KBM-7 (cell line): Measurements from ENCODE around the gene EPAS1.
"Not testable (repeated sequence)": the region's sequence is repeated elsewhere in the genome, so short reads cannot be mapped to it uniquely, and the experiment has no call there.

Experiments used
- DNase-seq: peaks from one replicate; pipeline ENCODE4 v3.0.0-alpha.2; 2015
- in situ Hi-C: fragments of 300-500 bp; cut with MboI; formaldehyde crosslinking; loops from 2 replicates; pipeline ENCODE4 v1.14.3; 2020; ENCODE audit warnings: low sequenced_read_pairs, low pct_unique_long_range_greater_than_20kb, mixed read lengths

Gene EPAS1

DNA sequence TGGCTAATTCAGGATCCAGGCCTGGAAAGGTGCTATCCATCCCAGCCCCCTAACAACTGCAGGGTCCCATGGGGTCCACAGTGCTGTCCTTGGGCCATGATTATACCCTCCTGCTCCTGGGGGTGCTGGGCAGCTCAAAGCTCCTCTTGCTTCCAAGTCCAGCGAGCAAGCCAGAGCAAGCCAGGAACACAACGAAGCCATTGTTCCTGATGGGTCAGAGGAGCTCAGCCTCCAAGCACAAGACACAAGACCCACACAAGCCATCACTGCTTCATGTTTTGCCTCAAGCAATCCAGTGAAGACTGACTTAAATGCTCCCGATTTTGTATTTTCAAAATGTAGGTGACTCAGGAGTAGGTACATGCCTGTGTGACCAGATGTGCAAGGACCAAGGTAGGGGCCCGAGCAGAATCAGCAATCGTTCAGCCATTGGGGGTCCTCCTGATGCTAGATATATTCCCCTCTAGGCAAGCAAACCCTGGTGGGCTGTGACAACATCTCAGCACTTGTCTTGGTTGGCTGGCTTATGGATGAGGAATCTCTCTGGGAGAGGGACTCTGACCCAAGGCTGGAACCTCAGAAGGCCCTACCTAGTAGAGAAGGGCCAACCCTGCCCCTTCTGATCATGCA lies 90.8 kb downstream of the EPAS1 start:
- no peak for DNase-seq
- in situ Hi-C loops, result no loop called here

DNA sequence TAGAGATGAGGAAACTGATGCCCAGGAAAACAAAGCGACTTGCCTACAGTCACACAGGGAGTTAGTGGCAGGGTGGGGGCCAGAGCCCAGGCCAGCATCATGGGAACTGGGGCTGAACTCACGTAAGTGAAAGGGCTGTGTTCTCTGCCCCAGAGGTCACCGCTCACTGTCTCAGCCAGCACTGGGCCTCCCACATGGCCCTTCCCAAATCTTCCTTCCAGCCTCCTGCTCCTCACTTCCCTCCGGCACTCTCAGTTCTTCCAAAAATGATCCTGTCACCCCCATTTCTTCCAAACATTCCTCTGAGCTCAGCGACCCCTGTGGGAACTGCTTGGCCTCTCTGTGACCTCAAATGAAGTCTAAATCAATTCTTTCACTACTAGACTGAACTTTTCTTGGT lies 91.7 kb downstream of the EPAS1 start:
- DNase-seq, result no peak
- in situ Hi-C loops, result no loop called here

DNA sequence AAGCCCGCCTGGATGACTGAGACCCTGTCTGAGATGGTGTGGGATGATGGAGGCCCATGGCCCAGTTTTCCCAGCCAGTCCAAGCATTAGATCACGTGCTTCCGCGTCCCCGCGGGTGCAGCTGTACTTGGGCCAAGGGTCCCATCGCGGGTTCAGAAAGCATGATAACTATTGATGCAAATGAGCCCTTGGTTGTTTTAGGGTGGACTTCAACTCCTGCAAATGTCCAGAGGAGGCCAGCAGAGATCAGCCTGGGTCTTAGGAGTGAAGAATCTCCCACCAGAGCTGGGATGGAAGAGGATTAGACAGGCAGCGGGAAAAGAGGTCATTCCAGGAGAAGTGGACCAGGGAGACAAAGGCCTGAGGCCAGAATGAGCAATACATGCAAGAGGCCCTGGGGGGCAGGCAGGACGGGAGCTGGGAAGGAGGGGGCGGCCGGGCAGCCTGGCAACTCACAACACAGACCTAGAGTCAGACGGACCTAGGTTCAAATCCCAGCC lies 92.3 kb downstream of the EPAS1 start:
- no peak for DNase-seq
- in situ Hi-C loops, result no loop called here

DNA sequence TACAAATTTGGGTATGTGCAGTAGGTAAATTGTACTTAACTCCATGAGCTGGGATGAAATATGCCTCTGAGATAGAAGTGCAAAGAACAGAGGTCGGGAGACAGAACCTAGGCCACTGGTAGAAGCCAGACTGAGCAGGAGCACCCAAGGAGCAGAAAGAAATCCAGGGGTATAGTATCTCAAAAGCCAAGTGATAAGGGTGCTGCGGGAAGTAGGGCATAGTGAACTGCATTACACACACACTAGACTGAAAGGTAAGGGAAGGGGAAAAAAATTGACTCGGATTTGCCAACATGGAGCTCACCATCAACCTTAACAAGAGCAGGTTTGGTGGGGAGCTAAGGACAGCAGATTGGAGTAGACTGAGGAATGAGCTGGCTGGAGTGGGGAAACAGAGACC lies 92.8 kb downstream of the EPAS1 start:
- DNase-seq, result no peak

DNA sequence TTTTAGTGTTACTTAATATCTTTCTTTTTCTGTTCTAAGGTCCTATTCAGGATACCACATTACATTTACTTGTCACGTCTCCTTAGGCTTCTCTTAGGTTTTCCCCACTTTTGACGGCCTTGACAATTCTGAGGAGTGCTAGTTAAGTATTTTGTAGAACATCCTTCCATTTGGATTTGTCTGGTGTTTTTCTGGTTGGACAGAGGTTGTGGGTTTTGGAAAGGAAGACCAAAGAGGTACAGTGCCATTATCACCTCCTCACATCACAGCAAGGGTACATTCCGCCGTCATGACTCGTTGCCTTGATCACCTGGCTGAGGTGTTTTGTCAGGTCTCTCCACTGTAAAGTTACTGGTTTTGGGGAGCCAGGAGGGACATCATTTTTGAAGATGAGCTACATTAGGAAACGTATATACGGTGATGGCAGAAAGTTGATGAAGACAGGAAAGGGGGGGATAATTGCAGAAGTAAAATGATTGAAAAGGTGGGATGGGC lies 93.7 kb downstream of the EPAS1 start:
- DNase-seq, result no peak
- in situ Hi-C loops, result no loop called here

More for the DNA sequence above, 92.8 kb downstream of the EPAS1 start:
- in situ Hi-C loops, result no loop called here

DNA sequence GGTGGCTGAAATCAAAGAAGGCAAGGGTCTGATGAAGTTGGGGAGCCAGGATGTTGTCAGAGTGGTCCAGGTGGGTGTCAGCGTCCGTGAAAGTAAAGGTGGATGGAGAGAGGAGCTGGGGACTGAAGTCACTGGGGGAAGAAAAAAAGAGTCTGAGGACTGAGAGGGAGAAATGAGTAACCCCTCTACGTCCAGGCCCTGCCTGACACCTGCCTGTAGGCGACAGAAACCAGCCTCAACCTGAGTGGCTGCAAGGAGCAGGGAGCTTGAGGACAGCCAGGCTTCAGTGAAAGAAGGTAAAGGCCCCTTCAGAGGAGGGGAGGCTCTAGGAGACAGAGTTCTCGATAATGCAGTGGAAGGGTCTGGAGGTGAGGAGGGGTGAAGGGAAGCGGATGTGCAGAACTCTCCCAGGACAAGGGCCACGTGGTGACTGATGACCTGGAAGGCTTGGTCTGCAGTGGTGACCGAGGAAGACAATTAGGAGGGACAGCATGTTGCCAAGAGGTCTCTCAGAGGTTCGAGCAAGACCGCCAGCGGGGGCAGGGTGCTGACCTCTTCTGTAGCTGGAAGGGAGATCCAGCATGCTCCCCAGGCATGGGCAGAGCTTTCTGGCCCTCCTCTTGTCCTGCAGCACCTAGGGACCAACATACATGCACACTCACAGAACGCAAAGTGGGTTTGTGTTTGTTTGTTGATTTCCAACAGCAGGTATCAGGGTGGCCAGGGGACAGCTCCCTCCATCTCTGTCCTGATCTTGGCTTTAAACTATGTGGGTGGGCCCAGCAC lies 95.5 kb downstream of the EPAS1 start:
- in situ Hi-C loops, result no loop called here
- no peak for DNase-seq

DNA sequence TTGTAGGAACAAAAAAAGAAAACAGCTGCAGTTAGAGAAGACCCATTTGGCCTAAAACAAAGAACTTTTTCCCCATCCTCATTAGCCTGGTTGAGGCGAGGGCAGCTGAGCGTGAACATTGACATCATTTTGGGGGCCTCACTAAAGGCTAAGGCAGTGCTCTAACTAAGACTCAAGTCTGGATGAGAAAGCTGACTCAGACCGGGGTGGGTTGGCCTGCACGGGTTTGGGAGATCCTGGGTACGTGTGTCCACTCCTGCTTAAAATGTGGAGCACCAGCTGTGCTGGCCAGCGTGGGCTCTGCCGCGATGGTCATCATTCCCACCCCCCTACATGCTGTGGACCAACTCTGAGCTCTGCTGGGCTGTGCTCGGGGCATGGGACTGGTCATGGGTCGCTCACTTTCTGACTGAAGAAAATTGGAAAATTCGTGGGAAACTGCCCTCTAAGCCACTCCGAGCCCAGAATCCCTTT lies 96.2 kb downstream of the EPAS1 start:
- DNase-seq, result no peak
- in situ Hi-C loops, result no loop called here

DNA sequence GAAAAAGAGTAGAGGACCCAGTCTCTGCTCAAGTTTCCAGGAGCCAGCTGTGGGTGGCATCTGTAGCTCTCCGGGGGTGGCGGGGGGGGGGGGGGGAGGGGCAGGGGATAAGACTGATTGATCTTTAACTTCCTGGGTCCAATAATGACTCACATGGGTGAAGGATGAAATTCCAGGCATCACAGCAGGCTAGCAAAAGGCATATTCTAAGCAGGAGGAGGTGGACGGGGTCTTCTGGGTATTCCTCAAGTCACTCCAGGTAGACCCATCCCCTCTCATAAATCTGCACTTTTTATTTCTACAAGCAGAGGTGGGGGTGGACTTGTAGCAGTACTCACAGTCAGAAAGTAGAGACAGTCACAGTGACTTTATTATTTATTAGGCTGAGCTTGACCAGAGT lies 96.7 kb downstream of the EPAS1 start:
- in situ Hi-C loops, result no loop called here

DNA sequence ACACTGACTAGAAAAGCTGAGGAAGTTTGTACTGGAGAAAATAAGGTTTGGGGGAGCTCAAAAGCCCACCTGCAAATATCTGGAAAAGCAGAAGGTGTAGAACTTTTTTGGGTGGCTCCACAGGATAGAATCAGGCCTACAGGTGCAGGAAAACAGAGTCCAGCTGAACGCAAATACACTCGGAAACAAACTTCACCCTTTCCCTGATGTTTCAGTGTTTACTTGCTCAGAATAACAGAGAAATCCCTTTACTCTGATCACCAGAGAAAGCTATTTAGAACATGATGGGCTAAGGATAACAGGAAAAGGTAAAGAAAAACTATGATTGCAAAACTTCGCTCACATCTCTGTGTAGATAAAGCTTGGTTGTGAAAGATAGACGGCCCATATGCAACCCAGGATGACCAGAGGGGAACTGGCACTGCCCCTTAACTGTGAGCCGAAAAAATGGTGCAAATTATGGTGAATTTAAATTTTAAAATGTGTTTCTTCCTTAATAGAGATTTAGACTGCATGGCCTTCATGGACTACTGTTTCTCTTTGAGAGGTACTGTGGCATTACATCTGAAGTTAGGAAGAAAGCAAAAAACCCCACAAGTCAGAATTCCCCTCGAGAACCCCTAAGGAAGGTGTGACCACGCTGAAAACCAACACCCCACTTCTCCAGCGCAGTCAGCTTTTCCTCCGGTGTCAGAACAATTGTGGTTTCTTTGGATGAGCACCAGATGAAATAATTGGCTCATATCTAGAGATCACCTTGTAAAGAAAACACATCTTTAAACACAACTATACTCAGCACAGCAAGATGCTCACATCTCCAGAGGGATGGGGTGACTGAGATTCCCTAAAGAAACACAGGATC lies 97.7 kb downstream of the EPAS1 start:
- DNase-seq, result no peak
- in situ Hi-C loops, result no loop called here

More for the DNA sequence above, 96.7 kb downstream of the EPAS1 start:
- DNase-seq, result no peak

DNA sequence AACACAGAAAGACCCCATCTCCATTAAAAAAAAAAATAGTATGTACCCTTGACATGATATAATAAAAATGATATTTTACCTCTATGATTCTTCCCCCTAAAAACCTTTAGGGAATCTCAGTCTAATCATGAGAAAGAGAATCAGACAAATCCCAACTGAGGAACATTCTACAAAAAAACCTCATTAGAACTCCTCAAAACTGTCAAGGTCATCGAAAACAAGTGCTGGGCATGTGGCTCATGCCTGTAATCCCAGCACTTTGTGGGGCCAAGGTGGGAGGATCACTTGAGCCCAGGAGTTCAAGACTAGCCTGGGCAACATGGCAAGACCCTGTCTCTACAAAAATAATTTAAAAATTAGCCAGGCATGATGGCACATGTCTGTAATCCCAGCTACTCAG lies 98.5 kb downstream of the EPAS1 start:
- in situ Hi-C loops, result not testable (repeated sequence)

DNA sequence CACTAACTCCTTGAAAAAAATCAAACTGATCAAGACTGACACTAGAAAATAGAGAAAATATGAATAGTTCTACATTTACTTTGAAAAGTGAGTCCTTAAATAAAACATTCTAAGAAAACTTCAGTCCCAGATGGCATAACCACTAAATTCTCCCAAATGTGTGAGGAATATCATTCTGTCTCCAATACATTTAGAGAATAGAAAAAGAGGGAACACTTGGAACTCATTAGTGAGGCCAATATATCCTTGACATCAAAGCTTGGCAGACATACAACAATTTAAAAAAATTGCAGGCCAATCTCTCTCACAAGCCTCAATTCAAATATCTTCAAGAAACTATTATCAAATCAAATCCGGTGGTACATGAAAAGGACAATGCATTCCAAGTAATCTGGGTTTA lies 102.8 kb downstream of the EPAS1 start:
- no peak for DNase-seq
- in situ Hi-C loops, result no loop called here

More for the DNA sequence above, 98.5 kb downstream of the EPAS1 start:
- DNase-seq, result not testable (repeated sequence)

DNA sequence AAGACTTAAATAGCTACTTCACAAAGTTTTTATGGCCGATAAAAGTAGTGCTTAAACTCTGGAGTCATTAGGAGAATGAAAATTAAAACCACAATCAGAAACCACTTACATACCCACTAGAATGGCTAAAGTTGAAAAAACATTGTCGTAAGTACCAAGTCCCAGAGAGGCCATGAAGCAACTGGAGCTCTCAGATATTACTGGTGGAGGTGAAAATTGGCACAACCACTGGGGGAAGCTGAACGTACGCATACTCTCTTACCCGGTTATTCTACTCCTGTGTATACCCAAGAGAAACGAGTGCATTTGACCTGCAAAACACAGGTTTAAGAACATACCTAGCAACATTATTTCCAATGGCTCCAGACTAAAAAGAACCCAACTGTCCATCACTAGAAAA lies 105.7 kb downstream of the EPAS1 start:
- in situ Hi-C loops, result no loop called here
- DNase-seq, result no peak

DNA sequence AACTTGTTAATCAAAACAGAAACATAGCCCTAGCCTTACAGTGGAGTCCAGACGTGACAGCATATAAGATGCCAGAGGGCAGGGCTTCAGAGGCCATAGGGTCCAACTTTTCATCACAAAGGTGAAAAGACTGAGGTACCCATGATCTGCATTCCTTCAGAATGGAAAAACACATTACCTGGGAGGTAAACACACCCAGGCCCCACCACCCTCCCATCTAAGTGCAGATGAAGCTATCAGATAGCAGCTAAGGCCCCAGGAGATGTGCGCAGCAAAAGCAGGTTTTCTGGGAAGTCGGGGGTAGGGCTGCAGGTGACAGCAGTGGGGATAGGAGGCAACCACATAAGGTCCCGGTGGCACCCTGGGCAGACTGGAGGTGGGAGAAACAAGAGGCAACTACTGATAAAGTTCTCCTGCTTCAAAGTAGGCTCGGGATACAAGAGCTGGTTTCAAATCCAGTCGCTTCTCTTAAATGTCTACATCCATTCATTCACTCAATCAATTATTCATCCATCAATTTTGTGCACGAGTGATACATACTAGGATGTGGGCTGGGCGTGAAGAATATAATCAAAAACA lies 107.1 kb downstream of the EPAS1 start:
- in situ Hi-C loops, result no loop called here
- DNase-seq, result no peak

DNA sequence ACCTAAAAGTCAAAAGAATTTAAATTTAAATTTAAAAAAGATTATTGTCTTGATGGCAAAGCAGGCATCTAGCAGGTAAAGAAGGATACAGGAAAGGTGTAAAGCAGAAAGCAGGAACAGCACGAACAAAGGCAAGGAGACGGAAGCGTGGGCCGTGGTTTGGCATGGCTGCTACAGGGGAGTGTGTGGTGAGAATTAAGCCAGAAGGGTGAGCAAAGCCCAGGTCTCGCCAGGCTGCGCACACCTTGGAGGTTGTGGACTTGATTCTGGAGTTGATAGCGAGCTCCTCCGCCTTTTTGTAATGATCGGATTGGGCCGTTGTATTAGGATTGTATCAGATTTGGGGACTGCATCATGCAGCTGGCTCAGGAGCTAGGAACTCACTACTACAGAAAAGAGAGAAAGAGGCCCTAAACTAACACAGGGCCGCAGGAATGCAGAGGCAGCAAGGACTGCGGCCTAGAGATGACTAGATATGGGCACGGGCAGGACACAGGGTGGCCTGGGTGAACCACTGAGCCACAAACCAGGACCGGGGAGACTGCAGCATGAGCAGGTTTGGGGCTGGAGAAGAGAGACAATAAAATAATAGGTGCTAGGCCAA lies 110.7 kb downstream of the EPAS1 start:
- no peak for DNase-seq
- in situ Hi-C loops, result no loop called here

DNA sequence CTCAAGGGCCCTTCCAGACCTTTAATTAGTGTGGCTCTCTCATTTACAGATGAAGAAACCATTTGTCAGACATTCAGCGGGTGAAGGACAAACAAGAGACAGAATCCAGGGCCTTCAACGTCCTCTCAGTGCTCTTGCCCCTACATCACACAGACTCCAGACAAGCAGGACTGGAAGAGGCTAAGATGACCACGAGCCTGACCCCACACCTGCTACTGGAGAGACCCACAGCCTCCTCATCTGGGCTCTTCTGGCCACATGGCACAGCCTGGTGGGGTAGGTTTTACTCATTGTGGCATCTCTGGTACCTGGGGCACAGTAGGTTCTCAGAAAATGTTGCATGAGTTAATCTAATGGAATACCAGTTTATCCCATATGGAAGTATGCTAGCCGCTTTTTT lies 112.5 kb downstream of the EPAS1 start:
- in situ Hi-C loops, result no loop called here
- DNase-seq, result no peak

DNA sequence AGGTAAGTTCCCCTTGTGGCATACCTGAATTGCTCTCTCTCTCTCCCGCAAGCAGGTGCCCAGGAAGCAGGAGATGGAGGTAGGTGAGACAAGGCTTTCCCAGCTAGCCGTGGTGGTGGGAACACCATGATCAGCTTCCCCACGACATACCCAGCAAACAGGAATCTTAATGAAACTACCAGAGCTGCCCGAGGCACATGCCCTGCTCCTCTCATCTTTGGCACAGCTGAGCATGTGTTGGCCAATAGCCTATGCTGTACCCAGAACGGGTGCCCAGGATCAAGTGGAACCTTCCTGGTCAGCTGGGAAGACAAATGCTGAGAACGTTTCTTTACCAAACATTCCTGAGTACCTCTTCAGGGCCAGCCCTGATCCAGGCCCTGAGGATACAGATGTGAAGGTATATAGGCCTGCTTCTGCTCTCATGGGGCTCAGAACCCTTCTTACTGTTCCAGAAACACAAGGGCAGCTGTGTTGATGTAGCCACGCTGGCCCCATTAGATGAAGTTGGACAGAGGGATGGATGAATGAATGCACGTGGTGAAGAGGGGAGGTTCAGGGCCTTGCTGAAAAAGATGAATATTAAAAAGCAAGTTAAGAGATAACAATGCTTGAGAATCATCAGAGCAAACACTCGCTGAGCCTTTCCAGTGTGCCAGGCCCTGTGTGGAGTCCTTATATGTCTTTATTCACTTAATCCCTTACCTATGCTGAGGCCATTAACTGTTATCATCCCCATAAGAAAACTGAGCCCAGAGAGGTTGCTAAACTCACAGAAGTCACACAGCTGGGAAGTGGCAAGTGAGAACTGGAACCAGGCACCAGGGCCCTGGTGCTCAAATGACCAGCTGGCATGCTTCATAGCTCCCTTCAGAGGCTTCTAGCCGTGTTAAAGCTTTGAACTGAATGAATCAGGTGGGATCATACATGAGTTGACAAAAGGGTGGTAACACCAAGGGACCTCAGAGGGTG lies 113.4 kb downstream of the EPAS1 start:
- DNase-seq, result no peak
- in situ Hi-C loops, result no loop called here

DNA sequence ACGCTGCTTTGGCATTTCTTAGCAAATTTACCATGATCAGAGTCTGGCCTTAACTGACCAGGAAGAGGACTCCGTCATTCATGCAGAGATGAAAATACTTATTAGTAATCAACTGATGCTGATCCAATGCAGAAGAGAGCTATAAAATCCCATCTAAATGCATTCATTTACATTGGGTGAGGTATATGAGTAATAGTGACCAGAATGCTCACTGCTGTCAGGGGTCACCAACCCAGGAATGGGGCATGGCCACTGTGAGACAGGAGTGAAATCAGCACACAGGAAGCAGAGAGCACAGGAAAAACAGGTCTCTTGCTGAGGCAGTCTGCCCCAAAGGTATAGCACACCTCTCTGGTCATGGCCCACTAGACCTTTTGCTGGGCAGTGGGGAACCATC lies 114.0 kb downstream of the EPAS1 start:
- no peak for DNase-seq
- in situ Hi-C loops, result no loop called here

DNA sequence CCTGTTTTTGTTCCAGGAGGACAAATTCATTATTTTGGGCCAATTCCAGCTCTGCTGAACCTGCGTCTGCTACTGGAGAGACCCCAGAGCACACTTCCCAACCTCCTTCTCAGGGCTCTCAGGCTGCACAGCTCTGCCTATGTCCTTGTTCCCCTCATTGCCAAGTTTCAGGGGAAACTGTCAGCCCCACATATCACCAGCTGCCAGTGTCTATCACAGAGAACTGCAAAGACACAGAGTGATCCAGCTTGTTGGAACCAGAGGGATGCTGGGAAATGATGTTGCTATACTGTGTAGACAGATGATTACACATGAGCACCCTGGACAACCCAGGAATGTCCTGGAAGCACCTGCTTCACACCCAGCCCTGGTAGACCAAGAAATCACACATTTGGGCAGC lies 114.8 kb downstream of the EPAS1 start:
- no peak for DNase-seq
- in situ Hi-C loops, result no loop called here
